ENCODE measurements around the gene OTUB2.

DNA sequence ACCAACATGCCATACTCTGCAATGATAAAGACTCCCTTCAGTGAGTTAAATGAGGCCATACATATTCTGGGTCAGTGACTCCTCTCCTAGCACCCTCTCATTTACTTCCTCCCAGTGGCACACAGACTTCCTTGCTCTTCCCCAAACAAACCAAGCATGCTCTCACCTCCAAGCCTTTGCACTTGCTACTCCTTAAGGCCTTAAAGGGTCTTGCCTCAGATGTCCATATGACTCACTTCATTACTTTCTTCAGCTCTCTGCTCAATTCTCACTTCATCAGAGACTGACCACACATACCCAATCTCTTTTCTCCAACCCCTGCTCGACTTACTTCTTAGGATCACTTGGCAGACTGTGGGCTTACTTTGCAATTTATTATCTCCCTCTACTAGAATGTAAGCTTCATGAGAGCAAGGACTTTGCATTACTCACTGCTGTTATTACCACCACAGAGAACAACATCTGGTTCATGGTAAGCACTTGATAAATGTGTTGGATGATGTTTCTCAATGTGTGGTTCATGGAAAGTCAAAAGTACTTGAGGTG lies 32.1 kb downstream of the OTUB2 start:
- TF ChIP-seq, protein P1, sequence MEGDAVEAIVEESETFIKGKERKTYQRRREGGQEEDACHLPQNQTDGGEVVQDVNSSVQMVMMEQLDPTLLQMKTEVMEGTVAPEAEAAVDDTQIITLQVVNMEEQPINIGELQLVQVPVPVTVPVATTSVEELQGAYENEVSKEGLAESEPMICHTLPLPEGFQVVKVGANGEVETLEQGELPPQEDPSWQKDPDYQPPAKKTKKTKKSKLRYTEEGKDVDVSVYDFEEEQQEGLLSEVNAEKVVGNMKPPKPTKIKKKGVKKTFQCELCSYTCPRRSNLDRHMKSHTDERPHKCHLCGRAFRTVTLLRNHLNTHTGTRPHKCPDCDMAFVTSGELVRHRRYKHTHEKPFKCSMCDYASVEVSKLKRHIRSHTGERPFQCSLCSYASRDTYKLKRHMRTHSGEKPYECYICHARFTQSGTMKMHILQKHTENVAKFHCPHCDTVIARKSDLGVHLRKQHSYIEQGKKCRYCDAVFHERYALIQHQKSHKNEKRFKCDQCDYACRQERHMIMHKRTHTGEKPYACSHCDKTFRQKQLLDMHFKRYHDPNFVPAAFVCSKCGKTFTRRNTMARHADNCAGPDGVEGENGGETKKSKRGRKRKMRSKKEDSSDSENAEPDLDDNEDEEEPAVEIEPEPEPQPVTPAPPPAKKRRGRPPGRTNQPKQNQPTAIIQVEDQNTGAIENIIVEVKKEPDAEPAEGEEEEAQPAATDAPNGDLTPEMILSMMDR (IDR thresholded peaks at IDR 0.05), result no peak
- TF ChIP-seq POLR2A (IDR thresholded peaks at IDR 0.05), result no peak

Measured in esophagus squamous epithelium (tissue), 4 donors.